Measurements from ENCODE around the gene FAM219B.
A peak's percentile ranks its signal among the peaks of the same experiment; 100 is the strongest.

Gene FAM219B

GRCh38 chr15:74907163-74907870, 666 bp upstream of the FAM219B start:
- no peak for TF ChIP-seq EZH2 (IDR thresholded peaks at IDR 0.05; ENCODE audit: borderline replicate concordance, low read depth, low read length, severe bottlenecking)
- TF ChIP-seq, protein P1, sequence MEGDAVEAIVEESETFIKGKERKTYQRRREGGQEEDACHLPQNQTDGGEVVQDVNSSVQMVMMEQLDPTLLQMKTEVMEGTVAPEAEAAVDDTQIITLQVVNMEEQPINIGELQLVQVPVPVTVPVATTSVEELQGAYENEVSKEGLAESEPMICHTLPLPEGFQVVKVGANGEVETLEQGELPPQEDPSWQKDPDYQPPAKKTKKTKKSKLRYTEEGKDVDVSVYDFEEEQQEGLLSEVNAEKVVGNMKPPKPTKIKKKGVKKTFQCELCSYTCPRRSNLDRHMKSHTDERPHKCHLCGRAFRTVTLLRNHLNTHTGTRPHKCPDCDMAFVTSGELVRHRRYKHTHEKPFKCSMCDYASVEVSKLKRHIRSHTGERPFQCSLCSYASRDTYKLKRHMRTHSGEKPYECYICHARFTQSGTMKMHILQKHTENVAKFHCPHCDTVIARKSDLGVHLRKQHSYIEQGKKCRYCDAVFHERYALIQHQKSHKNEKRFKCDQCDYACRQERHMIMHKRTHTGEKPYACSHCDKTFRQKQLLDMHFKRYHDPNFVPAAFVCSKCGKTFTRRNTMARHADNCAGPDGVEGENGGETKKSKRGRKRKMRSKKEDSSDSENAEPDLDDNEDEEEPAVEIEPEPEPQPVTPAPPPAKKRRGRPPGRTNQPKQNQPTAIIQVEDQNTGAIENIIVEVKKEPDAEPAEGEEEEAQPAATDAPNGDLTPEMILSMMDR (IDR thresholded peaks at IDR 0.05; ENCODE audit: borderline replicate concordance, extremely low read depth, low read length, poor library complexity, severe bottlenecking), result no peak
- ATAC-seq (ENCODE audit: insufficient read depth, low read depth), result peak; percentile 12; the same call in 2 of the 3 replicates

GRCh38 chr15:74906067-74906449, 593 bp downstream of the FAM219B start:
- Histone ChIP-seq H3K79me2 (ENCODE audit: insufficient read depth, low read length) (peaks cover 22% of the 10 kb centered on the region), H4K20me1 (ENCODE audit: insufficient read depth, low read length) (no peaks in the 10 kb centered on the region), H3K9ac (ENCODE audit: low read depth, low read length) (peak overlapping the region; percentile 86), H3K4me1 (ENCODE audit: insufficient read depth, low read length) (peaks cover 27% of the 10 kb centered on the region), H2AFZ (ENCODE audit: low read depth, low read length) (peak overlapping the region; percentile 93), H3K27ac (ENCODE audit: low read length) (peak overlapping the region; percentile 72), H3K4me2 (ENCODE audit: insufficient read depth, low read length) (peak overlapping the region; percentile 68), H3K9me3 (ENCODE audit: insufficient read depth, low read length, severe bottlenecking) (no peaks in the 10 kb centered on the region), H3K4me3 (ENCODE audit: low read depth in 1 of 2, low read length in 2 of 2) (peak overlapping the region; percentile 69 to 73), H3K36me3 (ENCODE audit: insufficient read depth, low read length) (peaks cover 38% of the 10 kb centered on the region), H3K27me3 (ENCODE audit: insufficient read depth, low read length, poor library complexity) (no peaks in the 10 kb centered on the region)
- TF ChIP-seq EZH2 (IDR thresholded peaks at IDR 0.05; ENCODE audit: borderline replicate concordance, low read depth, low read length, severe bottlenecking), result no peak
- TF ChIP-seq, protein P1 (IDR thresholded peaks at IDR 0.05; ENCODE audit: borderline replicate concordance, extremely low read depth, low read length, poor library complexity, severe bottlenecking), result no peak
- ATAC-seq (ENCODE audit: insufficient read depth, low read depth) (peak; percentile 68), DNase-seq (peak; percentile 46)

More at GRCh38 chr15:74907163-74907870, 666 bp upstream of the FAM219B start:
- Histone ChIP-seq H3K4me3 (ENCODE audit: low read depth in 1 of 2, low read length in 2 of 2) (peak overlapping the region; percentile 69 to 73; a peak in 3 of 4 replicates), H3K27me3 (ENCODE audit: insufficient read depth, low read length, poor library complexity) (no peaks in the 10 kb centered on the region), H2AFZ (ENCODE audit: low read depth, low read length) (peak overlapping the region; percentile 93), H3K4me1 (ENCODE audit: insufficient read depth, low read length) (peaks cover 24% of the 10 kb centered on the region), H3K4me2 (ENCODE audit: insufficient read depth, low read length) (peak overlapping the region; percentile 68), H3K36me3 (ENCODE audit: insufficient read depth, low read length) (peaks cover 26% of the 10 kb centered on the region), H3K79me2 (ENCODE audit: insufficient read depth, low read length) (peaks cover 22% of the 10 kb centered on the region), H3K9ac (ENCODE audit: low read depth, low read length) (peak overlapping the region; percentile 86), H3K9me3 (ENCODE audit: insufficient read depth, low read length, severe bottlenecking) (no peaks in the 10 kb centered on the region), H4K20me1 (ENCODE audit: insufficient read depth, low read length) (no peaks in the 10 kb centered on the region), H3K27ac (ENCODE audit: low read length) (peak overlapping the region; percentile 72)
- no peak for DNase-seq

DNA sequence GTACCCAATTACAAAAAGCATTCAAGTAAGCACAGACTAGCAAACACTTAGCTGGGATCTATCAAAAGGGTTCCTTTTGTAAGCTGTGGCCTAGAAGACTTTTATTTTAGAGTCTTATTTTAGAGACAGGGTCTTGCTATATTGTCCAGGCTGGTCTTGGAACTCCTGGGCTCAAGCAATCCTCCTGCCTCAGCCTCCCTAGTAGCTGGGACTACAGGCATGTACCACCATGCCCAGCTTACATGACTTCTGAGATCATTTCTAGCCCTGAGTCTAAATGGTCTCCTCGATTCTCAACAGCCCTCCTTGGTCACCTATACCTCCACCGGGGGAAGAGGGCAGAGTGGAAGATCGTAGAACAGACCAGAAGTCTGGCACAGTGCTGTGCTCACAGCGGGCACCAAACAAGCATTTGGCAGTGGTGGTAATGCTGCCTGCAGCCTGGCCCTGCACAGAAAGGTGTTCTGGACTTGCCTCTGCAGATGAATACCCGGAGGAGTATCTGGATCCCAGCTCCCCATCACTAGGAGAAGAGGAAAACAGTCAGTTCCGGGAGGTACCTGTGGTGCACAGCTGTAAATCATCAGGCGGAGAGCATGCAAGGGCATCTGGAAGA, 2.4 kb downstream of the FAM219B start:
- H3K4me2 ChIP-seq (ENCODE audit: insufficient read depth, low read length), result no peak overlapping the region
- no peak overlapping the region for H2AFZ ChIP-seq (ENCODE audit: low read depth, low read length)
- H4K20me1 ChIP-seq (ENCODE audit: insufficient read depth, low read length), result no peaks in the 10 kb centered on the region
- ATAC-seq (ENCODE audit: insufficient read depth, low read depth) (no peak), DNase-seq (no peak)
- no peak overlapping the region for H3K4me3 ChIP-seq (ENCODE audit: low read depth in 1 of 2, low read length in 2 of 2)
- H3K27ac ChIP-seq (ENCODE audit: low read length), result no peak overlapping the region
- H3K79me2 ChIP-seq (ENCODE audit: insufficient read depth, low read length), result peaks cover 22% of the 10 kb centered on the region
- H3K27me3 ChIP-seq (ENCODE audit: insufficient read depth, low read length, poor library complexity), result no peaks in the 10 kb centered on the region
- TF ChIP-seq, protein P1 (IDR thresholded peaks at IDR 0.05; ENCODE audit: borderline replicate concordance, extremely low read depth, low read length, poor library complexity, severe bottlenecking), result no peak
- TF ChIP-seq EZH2 (IDR thresholded peaks at IDR 0.05; ENCODE audit: borderline replicate concordance, low read depth, low read length, severe bottlenecking), result no peak
- peaks cover 52% of the 10 kb centered on the region for H3K36me3 ChIP-seq (ENCODE audit: insufficient read depth, low read length)
- no peaks in the 10 kb centered on the region for H3K9me3 ChIP-seq (ENCODE audit: insufficient read depth, low read length, severe bottlenecking)
- H3K9ac ChIP-seq (ENCODE audit: low read depth, low read length), result no peak overlapping the region
- peaks cover 27% of the 10 kb centered on the region for H3K4me1 ChIP-seq (ENCODE audit: insufficient read depth, low read length)
